Fibroblast of the aortic adventitia (primary cell): Measurements from ENCODE around the gene XRCC5. TPM values are rescaled to one million over a fixed set of nuclear protein-coding genes. Genes with fewer than 3 reads are reported as not detected.

ENCODE experiments used
- DNase-seq: peaks from one replicate; pipeline ENCODE4 v3.0.0-alpha.2; 2010; ENCODE audit warnings: low read depth
- H3K4me3 ChIP-seq: 2 replicates; pipeline ENCODE4 v1.5.1; 2011; ENCODE audit warnings: low read depth, mild to moderate bottlenecking, control low read depth, low read length, moderate library complexity
- total RNA-seq: library from RNA; depleted of rRNA; stranded (reverse); fragments of >200 nt; gene quantifications from 2 replicates; pipeline ENCODE4 v1.2.3, GENCODE V29; 2012; ENCODE audit warnings: low replicate concordance
- TF ChIP-seq, protein P1 (sequence below): IDR thresholded peaks from 2 replicates; pipeline ENCODE4 v1.5.1; 2011; ENCODE audit warnings: mild to moderate bottlenecking, low read length, control low read depth, inconsistent platforms; ENCODE audit not compliant: insufficient read depth

XRCC5 gene
- 212 and 271 TPM in 2 replicates for total RNA-seq

DNA sequence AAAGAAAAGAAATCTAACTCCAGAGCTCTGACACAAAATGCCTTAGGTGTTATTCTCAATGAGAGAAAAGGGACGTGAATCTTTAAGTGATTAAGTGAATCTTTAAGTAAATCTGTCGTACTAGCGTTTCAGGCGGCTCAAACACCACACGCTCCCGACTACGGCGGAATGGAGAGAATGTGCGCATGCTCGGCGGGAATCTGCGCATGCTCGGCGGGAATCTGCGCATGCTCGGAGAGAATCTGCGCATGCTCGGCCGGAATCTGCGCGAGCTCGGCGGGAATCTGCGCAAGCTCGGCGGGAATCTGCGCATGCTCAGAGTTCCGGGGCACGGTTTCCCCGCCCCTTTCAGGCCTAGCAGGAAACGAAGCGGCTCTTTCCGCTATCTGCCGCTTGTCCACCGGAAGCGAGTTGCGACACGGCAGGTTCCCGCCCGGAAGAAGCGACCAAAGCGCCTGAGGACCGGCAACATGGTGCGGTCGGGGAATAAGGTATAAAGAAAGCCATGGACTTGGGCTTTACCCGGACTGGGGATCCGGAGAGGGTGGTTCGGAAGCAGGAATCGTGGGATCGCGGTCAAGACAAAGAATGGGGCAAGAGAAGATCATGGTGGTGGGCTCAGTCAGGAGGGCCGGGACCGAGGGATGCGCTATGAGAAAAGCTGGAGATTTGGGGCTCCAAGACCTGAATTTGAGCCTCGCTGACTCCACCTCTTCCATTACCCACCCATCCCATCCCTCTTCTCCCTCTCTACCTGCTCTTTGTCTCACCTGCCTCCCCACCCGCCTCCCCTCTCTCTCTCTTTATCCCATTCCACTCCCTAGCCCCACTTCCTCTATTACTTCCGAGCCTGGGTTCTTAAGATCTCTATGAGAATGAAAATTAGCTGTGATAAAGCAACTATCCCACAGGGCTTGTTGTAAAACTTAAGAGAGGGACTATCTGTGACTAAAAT lies at the start of gene XRCC5:
Gene XRCC5, plus strand, starts transcription at position 382 of the 955 bp plus-strand sequence. Its CDS starts 89 bp downstream, at position 471.
- peak within 1 kb of the TSS; percentile 81 for H3K4me3 ChIP-seq
- DNase-seq, result peak; percentile 96
- TF ChIP-seq, protein P1, sequence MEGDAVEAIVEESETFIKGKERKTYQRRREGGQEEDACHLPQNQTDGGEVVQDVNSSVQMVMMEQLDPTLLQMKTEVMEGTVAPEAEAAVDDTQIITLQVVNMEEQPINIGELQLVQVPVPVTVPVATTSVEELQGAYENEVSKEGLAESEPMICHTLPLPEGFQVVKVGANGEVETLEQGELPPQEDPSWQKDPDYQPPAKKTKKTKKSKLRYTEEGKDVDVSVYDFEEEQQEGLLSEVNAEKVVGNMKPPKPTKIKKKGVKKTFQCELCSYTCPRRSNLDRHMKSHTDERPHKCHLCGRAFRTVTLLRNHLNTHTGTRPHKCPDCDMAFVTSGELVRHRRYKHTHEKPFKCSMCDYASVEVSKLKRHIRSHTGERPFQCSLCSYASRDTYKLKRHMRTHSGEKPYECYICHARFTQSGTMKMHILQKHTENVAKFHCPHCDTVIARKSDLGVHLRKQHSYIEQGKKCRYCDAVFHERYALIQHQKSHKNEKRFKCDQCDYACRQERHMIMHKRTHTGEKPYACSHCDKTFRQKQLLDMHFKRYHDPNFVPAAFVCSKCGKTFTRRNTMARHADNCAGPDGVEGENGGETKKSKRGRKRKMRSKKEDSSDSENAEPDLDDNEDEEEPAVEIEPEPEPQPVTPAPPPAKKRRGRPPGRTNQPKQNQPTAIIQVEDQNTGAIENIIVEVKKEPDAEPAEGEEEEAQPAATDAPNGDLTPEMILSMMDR, result no peak

GRCh38 chr2:216064014-216064630 lies 45.0 kb upstream of the XRCC5 start:
- TF ChIP-seq, protein P1, result no peak
- H3K4me3 ChIP-seq, result no peak overlapping the region
- peak; percentile 33 for DNase-seq

GRCh38 chr2:216064665-216065064 lies 44.5 kb upstream of the XRCC5 start:
- no peak overlapping the region for H3K4me3 ChIP-seq
- no peak for DNase-seq
- TF ChIP-seq, protein P1, result no peak

DNA sequence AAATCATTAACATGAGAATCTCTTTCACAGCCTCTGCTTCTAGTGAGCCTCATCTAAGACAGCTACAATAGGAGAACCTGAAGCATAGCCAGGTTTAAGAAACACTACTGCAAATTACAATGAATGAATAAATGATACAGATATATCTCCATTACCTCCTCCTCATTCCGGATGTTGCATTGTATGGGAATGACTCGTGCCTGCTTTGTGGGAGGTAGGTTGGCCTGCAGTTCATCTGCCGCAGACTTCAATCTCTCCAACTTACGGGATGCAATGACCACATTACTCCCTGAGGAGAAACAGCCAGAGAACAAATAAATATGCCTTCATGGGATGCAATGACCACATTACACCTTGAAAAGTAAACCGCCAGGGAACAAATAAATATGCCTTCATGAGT lies 42.9 kb upstream of the XRCC5 start:
- H3K4me3 ChIP-seq, result no peak overlapping the region
- TF ChIP-seq, protein P1, result no peak
- peak; percentile 68 for DNase-seq

DNA sequence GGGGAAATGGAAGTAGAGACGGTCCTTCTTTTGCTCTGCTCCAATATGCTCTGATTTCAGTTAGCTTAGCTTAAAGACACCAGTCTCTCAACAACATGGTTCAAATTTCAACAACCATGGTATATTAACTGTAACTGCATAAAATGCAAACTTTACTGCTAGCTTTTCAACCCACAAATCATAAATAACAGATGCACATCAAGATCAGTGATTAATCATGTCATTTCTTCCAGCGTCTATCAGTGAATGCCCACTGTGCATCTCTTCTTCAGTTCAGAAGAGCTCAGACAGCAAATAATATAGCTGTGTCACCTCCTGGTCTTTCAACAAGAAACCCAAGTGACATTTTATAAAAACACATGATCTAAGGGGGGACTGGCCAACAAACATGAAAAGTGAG lies 40.1 kb upstream of the XRCC5 start:
- TF ChIP-seq, protein P1, result no peak

GRCh38 chr2:216070195-216070594 lies 39.0 kb upstream of the XRCC5 start:
- TF ChIP-seq, protein P1, result no peak
- DNase-seq, result no peak
- no peak overlapping the region for H3K4me3 ChIP-seq

More for the DNA sequence above, 40.1 kb upstream of the XRCC5 start:
- H3K4me3 ChIP-seq, result no peak overlapping the region
- DNase-seq, result no peak
